NK-92 treated with Interleukin-12 subunit alpha and Interleukin-12 subunit beta, amount 100 ng/mL, for 24 hours (cell line): Measurements from ENCODE around the gene YJEFN3.

ENCODE experiments used
- DNase-seq: peaks from one replicate; lab custom pipeline; 2025; lab: John Stamatoyannopoulos, UW

YJEFN3 gene

DNA sequence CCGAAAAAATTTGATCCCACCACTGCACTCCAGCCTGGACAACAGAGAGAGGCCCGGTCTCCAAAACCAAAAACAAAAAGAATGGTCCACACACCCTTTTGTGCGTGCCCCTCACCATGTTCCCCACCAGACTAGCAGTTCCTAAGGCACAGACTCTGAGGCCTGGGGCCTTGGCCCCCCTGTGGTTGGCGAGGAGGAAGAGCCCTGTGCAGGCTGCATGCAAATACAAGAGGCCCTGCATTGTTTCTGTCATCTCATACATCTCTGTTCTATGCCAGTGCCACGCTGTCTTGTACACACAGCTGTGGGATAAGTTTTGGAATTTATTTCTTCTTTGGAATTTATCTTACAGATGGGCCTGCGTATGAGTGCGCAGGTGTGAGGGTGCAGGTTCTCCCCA, 4.7 kb upstream of the YJEFN3 start:
- DNase-seq = no peak

DNA sequence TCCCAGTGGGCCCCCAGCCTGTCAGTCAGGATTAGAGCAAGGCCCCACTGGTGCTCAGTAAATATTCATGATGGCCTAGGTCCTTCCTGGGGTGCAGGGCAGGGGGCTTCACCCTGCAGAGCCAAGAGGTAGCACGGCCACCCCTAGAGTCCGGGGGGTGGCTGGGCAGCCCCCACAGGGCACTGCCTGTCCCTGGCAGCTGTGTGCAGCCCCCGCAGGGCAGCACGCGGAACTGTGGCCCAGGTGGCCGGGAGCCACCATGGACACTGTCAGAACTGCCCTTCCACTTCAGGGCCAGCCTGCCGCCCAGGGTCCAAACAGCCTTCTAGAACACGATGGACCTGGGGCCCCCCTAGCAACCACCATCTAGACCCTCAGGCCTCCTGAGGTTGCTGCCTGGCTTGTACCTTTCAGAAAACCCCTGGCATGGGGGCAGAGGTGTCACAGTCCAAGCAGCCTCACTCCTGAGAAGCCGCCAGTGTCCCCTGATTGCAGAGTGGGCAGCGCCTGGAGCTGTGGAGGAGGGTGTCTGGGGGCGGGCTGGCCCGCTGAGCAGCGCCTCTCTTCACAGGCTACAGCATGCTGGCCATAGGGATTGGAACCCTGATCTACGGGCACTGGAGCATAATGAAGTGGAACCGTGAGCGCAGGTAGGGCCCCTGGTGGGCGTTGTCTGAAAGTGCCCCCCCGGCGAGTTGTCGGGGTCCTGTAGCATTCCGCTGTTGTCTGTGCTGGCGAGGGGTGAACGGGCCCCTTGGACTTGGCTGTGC, 2.9 kb upstream of the YJEFN3 start:
- DNase-seq = no peak

DNA sequence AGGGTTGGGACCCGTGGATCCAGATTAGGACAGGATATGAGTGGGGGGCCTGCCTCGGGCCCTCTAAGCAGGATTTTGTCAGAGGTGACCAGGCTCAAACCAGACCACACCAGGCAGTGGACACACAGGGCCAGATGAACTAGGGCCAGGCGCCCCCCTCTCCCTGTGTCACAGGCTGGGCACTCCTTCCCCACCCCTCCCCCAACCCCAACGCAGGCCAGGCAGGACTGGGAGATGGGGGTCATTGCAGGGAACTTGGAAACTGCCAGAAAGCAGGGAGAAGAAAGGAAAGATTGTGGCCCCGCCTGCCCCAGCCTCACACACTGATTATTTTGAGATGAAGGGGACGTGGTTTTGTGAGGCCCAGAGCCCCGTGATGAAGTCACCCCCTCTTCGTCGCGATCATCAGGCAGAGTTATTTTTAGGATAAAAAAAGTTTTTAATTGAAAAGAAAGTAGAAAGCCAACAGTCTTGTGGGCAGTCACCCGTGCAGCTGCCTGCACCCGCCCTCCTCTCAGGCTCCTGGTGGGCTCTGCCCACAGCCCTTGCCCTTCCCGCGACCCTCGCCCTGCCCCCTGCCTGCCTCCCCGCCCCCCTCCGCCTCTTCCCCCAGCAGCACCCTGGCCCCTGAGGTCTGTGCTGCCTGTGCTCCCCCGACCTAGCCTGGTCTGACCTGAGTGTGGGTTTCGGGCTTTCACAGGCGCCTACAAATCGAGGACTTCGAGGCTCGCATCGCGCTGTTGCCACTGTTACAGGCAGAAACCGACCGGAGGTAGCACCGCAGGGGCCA, 1.9 kb upstream of the YJEFN3 start:
- DNase-seq = no peak

DNA sequence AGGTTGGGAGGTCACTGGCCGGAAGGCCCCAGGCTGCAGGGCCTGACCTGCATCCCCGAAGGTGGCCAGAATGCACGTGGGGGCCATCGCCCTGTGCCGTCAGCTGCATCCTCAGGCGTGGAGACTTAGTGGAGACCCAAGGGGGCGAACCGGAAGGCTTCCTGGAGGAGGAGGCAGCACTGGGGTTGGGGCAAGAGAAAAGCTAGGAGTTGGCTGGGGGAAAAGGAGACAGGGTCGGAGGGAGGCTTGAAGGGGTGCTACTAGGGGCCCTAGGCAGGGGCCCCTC, 1.4 kb upstream of the YJEFN3 start:
- no peak for DNase-seq

DNA sequence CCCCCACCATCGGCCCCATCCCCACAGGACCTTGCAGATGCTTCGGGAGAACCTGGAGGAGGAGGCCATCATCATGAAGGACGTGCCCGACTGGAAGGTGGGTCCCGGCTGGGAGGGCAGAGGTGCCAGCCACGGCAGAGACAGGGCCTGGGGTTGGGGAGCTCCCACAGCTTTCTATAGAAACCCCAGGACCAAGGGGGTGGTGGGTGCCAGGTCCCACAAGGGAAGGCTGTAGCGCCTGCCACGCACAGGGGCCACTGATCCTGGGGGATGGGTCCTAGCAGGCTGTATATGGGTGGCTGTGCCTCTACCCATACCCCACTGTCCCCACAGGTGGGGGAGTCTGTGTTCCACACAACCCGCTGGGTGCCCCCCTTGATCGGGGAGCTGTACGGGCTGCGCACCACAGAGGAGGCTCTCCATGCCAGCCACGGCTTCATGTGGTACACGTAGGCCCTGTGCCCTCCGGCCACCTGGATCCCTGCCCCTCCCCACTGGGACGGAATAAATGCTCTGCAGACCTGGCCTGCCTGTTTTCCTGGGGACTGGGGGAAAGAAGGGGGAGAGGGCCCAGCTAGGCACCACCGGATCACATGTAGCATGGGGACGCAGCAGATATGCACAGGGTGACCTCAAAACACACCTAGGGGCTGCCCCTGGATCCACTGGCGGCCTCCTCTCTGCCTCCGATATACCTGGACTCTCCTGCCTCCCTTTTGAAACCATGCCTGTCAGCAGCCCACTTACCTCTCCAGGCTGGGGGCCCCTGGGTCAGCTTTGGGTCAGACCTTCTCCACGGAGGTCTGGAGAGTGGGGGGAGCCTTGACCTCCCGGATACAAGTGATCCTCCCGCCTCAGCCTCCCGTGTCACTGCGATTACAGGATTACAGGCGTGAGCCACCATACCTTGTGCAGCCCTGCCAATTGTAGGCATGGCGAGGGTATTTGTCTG, 761 bp upstream of the YJEFN3 start:
- no peak for DNase-seq

DNA sequence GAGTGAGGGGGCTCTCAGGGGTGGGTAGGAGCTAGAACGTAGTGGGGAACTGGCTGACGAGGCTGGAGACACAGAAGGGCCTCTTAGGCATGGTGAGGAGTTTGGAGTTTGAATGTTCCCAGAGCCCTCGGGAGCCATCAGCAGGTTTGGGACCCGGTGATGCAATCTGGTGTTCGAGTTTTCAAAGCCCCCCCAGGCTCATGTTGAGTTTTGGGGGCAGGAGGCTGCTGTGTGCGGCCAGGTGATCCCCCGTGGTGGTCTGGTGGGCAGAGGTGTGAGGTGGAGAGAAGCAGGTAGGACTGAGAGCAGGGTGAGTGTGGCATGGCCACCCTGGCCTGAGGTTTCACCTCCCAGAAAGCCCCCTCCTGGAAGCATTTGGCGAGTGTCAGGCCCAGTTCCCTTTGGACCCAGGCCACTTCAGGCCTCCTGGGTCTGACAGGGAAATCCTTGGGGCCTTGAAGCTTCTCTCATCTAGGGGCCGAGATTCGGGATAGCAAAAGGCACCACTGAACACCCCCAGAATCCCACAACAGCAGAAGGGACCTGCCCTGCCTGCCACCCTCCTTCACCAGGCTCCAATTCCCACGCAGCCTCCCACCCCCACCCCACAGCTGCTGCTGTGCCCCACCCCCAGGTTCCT, 1.2 kb downstream of the YJEFN3 start:
- no peak for DNase-seq

DNA sequence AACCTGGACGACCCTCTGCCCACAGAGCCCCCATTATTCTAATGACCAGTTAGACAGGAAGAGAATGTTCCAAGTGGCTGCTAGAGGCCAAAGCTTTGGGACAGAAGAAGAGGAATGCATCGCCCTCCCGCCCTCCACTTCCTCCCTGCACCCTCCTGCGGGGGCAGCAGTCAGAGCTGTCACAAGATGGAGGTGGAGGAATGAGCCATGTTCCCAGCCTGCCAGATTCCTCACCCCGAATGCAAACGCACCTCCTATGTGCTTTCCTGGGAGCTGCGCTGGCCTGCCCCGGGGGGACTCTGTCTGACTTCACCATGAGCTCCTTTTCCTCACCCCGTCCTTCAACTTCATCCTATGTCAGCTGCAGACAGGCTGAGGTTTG, 1.7 kb downstream of the YJEFN3 start:
- DNase-seq = no peak

DNA sequence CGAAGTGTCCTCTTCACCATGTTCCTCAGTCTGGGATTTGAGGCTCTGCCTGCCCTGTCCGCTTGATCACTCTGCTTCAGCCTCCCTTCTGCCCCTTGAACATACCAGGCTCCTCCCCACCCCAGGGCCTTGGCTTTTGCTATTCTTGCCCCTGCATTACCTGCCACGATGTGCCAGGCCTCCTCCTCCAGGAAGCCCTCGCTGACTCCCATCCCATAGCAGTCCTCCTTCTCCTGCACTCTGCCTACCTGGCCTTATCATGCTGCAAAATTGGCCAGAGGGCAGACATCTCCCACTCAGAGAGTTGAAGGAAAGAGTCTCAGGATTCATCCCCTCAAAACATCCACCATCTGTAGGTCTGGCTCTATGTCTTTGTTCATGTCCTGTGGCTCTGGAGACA, 2.2 kb downstream of the YJEFN3 start:
- DNase-seq = no peak

DNA sequence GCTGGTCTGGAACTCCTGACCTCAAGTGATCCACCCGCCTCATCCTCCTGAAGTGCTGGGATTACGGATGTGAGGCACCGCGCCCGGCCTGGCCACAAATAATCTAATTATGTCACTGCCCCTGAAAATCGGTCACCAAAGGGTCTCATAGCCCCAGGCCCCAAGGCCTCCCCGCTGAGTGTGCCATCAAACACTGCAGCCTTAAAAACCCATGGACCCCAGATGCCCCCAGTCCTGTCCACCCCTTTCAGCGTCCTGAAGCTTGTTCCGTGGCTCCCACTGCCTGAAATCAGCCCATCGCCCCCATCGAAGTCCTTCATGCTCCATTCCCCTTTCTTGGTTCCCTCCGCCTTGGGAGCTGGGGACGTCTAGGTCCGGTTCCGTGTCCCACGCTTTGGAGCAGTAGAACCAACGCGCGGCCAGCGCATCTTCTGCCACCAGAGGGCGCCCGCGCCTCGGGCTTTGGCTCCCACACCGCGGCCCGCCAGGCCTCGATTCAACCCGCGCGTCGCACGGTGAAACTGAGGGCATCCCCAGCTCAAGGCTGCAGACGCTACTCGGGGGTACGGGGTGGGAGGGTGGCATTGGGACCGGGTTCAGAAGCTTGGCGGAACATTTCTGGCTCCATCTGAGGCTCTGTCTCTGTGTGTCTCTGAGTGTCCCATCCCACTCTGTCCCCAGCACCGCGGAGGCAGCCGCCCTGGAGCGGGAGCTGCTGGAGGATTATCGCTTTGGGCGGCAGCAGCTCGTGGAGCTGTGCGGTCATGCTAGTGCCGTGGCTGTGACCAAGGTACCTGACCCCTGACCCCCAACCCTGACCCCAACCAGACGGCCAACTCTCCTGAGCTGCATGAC, 3.5 kb downstream of the YJEFN3 start:
- DNase-seq = no peak

DNA sequence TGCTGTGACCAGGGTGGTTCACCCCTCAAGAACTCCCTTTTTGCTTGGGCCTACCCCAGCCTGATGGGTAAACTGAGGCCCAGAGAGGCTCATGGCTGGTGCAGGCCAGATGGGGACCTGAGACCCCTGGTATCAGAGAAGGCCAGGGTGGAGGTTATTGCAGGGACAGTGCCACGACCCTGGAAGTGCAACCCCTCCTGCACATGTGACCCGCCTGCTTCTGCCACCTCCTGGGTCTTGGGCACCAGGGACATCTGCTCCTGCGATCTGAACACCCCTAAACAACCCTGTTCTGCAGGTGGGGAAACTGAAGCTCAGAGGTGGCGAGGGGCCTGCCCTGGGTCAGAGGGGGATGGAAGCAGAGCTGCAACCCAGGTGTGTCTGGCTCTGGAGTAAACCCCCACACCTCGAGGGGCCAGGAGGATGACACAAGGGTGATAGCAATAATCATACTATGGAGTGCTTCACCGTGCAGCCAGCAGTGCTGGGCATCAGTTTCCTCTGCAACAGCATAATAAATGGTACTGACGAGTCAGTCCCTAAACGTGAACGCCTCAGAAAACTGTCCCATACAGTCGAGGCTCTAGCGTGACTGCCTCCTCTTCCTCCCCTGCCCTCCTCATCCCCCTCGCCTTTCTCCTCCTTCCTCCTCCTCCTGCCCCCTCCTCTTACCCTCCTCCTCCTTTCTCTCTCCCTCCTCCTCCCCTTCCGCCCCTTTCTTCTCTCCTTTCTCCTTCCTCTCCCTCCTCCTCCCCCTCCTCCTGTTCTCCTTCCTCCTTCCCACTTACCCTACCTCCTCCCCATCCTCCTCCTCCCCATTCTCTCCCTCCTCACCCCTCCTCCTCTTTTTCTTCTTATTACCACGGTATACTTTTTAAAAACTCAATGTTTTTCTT, 4.3 kb downstream of the YJEFN3 start:
- DNase-seq = no peak

DNA sequence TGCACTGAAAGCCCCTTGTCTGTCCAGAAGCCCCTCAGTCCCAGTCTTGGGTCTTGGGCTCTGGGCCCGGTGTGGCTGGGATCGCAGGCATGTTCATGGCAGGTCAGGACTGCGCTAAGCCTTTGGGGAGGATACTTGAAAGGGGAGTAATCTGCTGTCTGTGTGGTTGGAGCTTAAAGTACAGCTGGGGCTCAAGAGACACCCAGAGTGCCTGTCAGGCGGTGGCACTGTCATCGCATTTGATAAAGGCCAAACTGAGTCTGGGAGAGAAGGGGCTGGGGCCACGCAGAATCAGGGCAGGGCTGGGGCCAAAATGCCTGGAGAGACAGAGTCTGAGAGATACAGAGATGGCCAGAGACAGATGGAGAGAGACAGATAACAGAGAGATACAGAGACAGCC, 5.1 kb downstream of the YJEFN3 start:
- DNase-seq = no peak

DNA sequence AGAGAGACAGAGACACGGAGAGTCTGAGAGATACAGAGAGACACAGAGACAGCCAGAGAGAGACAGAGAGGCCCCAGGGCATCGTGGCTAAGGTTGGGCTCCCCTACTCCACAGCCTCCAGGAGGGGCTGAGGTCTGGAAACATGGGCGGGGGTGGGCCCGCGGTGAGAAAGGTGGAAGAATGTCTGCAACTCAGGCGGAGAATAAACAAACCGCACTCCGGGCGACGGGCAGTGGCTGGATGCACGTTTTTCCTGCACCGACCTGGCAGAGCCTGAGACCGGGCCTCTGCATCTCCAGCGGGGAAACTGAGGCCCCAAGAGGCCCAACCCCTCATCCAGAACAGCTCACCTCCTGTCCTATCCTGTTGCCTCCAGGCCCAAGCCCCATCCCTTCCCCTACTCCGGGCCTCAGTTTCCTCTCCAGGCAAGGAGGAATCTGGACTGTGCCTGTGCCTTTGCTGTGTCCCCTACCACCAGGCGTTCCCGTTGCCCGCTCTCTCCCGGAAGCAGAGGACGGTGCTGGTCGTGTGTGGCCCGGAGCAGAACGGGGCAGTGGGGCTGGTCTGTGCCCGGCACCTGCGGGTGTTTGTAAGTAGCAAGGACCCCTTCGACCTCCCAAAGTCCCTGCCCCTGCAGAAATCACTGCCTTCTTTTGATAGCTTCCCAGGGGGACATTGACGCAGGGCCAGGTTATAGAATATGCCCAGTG, 6.0 kb downstream of the YJEFN3 start:
- DNase-seq = no peak

DNA sequence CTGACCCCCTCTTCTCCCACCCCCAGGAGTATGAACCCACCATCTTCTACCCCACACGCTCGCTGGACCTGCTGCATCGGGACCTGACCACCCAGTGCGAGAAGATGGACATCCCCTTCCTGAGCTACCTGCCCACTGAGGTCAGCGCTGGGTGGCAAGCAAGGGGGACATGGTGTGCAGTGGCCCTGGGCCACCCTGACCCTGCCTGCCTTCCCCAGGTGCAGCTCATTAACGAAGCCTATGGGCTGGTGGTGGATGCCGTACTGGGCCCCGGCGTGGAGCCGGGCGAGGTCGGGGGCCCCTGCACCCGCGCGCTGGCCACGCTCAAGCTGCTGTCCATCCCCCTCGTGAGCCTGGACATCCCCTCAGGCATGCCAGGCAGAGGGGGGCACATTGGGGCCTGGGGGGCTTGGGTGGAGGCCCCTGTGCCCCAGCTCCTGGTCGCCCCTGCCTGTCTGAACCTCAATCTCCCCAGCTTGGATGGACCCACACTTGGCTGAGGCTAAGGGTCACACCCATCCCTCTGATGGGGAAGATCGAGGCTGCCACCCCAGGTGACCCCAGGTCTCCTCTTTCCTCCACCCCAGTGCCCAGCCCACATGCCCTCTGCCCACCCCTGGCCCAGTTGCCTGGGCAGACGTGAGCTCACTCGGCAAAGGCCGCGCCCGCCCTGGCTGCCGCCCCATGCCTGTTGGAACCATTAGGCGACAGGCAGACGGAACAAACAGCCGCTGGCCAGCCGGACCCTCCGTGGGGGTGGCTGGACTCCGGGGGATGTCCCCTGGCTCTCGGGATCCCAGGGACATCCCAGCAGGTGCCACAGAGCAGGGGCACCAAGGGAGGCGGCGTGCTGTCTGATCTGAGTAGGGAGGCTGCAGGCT, 6.8 kb downstream of the YJEFN3 start:
- DNase-seq = no peak

DNA sequence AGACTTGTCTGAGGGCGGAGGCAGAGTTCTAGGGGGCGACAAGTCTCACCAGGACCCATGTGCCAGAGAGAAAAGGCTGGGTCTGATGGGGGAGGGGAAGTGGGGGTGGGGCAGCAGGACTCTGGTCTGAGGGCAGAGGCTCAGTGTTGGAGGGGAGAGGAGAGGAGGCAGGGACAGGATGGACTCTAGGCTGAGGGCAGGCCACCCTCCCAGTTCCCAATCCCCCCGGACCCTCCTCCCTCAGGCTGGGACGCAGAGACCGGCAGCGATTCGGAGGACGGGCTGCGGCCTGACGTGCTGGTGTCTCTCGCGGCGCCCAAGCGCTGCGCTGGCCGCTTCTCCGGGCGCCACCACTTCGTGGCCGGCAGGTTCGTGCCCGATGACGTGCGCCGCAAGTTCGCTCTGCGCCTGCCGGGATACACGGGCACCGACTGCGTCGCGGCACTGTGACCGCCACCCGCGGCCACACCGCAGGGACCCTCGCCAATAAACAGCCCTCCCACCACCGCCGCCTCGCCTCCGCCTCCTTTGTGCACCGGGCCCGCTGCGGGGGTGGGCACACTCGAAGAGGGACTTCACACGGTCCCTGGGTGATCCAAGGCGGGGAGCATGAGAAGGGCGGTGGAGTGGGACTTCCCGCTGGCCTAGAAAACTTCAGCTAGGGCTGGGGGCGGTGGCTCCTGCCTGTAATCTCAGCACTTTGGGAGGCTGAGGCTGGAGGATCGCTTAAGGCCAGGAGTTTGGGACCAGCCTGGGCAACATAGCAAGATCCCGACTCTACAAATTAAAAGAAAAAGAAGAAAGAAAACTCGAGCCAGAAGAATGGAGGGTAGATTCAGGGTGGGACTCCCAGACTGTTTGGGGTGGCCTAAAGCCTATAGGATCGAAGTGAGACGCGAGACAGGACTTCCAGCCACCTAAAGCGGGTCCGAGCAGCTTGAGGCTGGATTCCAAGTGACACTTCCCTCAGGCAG, 8.7 kb downstream of the YJEFN3 start:
- DNase-seq = no peak

DNA sequence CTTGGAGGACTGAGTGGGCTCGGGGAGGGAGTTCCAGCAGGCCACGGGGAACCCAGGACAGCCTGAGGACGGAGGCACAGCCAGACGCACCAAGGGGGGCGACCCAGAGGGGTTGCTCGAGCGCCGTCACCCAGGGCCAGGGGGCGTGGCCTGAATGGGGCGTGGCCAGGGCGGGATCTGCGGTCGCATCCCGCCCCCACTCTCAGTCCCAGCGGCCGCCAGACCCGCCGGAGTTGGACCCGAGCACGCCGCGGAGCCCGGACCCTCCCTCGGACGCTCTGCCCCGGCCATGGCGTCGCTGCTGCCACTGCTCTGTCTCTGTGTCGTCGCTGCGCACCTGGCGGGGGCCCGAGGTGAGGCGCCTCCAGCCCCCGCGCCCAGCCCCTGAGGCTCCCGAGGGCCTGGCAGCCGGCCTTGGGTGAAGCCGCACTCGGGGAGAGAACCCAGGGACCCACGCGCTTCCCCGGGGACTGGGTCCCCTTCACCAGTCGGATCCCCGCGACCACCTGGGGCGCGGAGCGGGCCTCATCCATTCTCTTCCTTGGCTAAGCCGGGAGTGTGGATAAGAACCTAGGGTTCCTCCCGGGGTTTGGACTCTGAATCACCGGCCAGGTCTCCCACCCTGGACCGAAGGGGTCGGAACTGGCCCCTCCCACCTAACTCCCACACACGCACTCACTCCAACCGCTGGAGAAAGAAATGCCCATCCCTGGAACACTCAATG, 9.5 kb downstream of the YJEFN3 start, which contains the start of gene CILP2:
Gene CILP2, plus strand, starts transcription at position 205 of the 724 bp plus-strand sequence. Its CDS starts 85 bp downstream, at position 290.
- DNase-seq = no peak

DNA sequence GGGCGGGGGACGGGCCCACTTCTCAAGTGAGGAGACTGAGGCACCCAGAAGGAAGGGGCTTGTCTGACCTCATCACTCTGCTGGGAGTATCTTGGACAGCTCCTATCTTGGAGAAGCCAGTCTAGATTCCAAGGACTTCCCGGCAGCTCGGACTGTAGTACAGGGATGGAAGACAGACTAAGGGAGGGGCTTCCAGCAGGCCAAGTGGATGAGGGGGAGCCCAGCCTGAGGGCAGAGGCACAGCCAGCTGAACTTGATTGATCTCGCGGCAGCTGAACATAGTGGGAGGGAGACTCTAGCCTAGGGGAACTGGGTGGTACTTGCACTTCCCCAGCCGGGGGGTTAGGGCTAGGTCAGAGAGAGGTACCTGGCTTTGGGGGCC, 10.1 kb downstream of the YJEFN3 start:
- no peak for DNase-seq

DNA sequence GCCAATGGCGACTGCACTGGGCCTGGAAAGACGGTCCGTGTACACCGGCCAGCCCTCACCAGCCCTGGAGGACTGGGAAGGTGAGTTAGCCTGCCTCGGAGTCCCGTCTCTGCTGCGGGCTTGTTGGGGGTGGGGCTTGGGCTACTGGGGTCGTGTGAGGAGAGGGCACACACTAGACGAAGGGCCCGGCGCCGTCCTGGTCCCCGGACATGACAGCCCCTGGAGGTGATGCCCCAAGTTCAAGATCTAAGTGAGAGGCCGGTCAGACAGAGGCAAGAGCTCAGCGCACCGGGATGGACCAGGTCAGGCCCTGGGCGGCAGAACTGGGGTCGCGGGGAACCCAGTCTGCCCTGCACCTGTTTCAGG, 11.0 kb downstream of the YJEFN3 start:
- DNase-seq = no peak
